ENCODE measurements around the gene TECPR1.

- TF ChIP-seq POLR2AphosphoS5 (IDR thresholded peaks at IDR 0.05; ENCODE audit: low read depth, low read length) = no peak
- no peak for TF ChIP-seq TAF1 (IDR thresholded peaks at IDR 0.05; ENCODE audit: borderline replicate concordance, insufficient read depth, low read length)
Measured at GRCh38 chr7:98241674-98242241, 10.3 kb downstream of the TECPR1 start.

Measured in PFSK-1 (cell line).